Measurements from ENCODE around the gene RASGEF1C. TPM values are rescaled to one million over a fixed set of nuclear protein-coding genes. Genes with fewer than 3 reads are reported as not detected.

RASGEF1C gene
- total RNA-seq, 6 experiments from 2014 or later = 0.64 TPM; not detected in 5

- intact Hi-C loops (cut with DNase I) = no loop called here
- Histone ChIP-seq H3K4me1 (no peaks in the 10 kb centered on the region), H3K4me3 (no peak overlapping the region), H3K27ac (no peak overlapping the region), H3K9me3 (peaks cover 0 to 19% (median under 1%) of the 10 kb centered on the region in 4 donors), H3K36me3 (no peaks in the 10 kb centered on the region), H3K27me3 (no peaks in the 10 kb centered on the region)
- TF ChIP-seq POLR2A (IDR thresholded peaks at IDR 0.05) (no peak), CTCF (IDR thresholded peaks at IDR 0.05) (no peak)
- DNase-seq = no peak
- WGBS (ENCODE audit: insufficient coverage, low coverage, low lambda C conversion rate, missing lambda C conversion rate) = 77% methylated on average over 6 of the region's 15 CpGs
- no peak for ATAC-seq
These were observed 7.7 kb upstream of the RASGEF1C start for GRCh38 chr5:180216646-180217171.

GRCh38 chr5:180215783-180216630 is 7.0 kb upstream of the RASGEF1C start:
- no peaks in the 10 kb centered on the region for H3K4me1 ChIP-seq
- H3K4me3 ChIP-seq = no peak overlapping the region
- no peaks in the 10 kb centered on the region for H3K27me3 ChIP-seq
- intact Hi-C loops (cut with DNase I) = no loop called here
- no peaks in the 10 kb centered on the region for H3K36me3 ChIP-seq
- peaks cover 0 to 16% (median 0%) of the 10 kb centered on the region in 4 donors for H3K9me3 ChIP-seq
- no peak overlapping the region for H3K27ac ChIP-seq
- TF ChIP-seq CTCF (IDR thresholded peaks at IDR 0.05) = no peak
- TF ChIP-seq POLR2A (IDR thresholded peaks at IDR 0.05) = no peak
- ATAC-seq (no peak), DNase-seq (no peak)
- WGBS (ENCODE audit: insufficient coverage, low coverage, low lambda C conversion rate, missing lambda C conversion rate) = 85% methylated on average over 15 of the region's 34 CpGs

DNA sequence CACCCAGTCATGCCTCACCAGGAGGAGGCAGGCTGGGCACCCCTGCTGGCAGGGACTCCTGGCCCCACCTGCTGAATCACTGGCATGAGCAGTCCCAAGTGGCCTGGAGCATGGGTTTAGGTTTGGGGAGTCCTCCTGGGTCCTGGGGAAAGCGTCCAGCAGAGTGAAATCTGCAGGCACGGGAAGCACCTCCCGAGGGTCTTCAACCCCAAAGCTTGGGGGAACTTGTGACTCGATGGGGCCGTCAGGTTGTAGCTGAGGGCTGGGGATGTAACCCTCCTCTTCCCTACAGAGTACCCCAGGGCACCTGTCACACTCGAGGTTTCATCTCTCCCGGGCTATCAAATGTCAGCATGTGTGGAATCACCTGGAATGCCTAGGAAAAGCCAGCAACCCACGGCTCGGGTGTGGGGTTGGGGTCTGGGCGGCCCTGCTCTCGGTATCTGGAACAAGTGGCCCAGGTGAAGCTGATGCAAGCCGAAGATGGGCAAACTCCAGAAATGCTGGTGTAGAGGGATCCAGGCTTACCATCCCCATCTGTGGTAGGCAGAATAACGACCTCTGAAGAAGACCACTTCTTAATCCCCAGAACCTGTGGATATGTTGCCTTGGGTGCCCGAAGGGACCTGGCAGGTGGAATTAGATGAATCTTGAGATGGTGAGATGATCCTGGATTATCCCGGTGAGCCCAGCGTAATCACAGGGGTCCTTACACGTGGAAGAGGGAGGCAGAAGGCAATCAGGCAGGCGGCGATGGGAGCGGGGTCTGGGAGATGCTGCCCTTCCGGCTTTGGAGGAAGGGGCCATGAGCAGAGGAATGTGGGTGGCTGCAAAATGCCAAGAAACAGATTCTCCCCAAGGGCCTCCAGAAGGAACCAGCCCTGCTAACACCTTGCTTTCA is 6.1 kb upstream of the RASGEF1C start:
- TF ChIP-seq CTCF (IDR thresholded peaks at IDR 0.05) = no peak
- TF ChIP-seq POLR2A (IDR thresholded peaks at IDR 0.05) = no peak
- H3K27ac ChIP-seq = no peak overlapping the region
- 82% methylated on average over 3 of the region's 21 CpGs for WGBS (ENCODE audit: insufficient coverage, low coverage, low lambda C conversion rate, missing lambda C conversion rate)
- peaks cover 0 to 9% (median 0%) of the 10 kb centered on the region in 4 donors for H3K9me3 ChIP-seq
- ATAC-seq = no peak
- no peaks in the 10 kb centered on the region for H3K4me1 ChIP-seq
- intact Hi-C loops (cut with DNase I) = loop anchor here in 1 of 2 donors (5.0 kb wide), 1 partner anchor 83 kb away; no protein-coding TSS in a partner anchor
- H3K4me3 ChIP-seq = no peak overlapping the region
- no peak for DNase-seq
- H3K36me3 ChIP-seq = no peaks in the 10 kb centered on the region
- H3K27me3 ChIP-seq = no peaks in the 10 kb centered on the region

- Histone ChIP-seq H3K27me3 (no peaks in the 10 kb centered on the region), H3K36me3 (no peaks in the 10 kb centered on the region), H3K4me3 (no peak overlapping the region), H3K9me3 (peaks cover 0 to under 1% (median 0%) of the 10 kb centered on the region in 4 donors), H3K27ac (no peak overlapping the region), H3K4me1 (no peaks in the 10 kb centered on the region)
- DNase-seq = no peak
- WGBS (ENCODE audit: insufficient coverage, low coverage, low lambda C conversion rate, missing lambda C conversion rate) = 69% methylated on average over 4 of the region's 5 CpGs
- no peak for ATAC-seq
- intact Hi-C loops (cut with DNase I) = loop anchor here in 1 of 2 donors (5.0 kb wide), 1 partner anchor 81 kb away; no protein-coding TSS in a partner anchor
- no peak for TF ChIP-seq POLR2A (IDR thresholded peaks at IDR 0.05)
- TF ChIP-seq CTCF (IDR thresholded peaks at IDR 0.05) = no peak
These were observed 4.7 kb upstream of the RASGEF1C start for GRCh38 chr5:180213657-180214207.
